HG02571 (cell line): Measurements from ENCODE around the gene DMTF1.
"Not testable (repeated sequence)": the region's sequence is repeated elsewhere in the genome, so short reads cannot be mapped to it uniquely, and the experiment has no call there.

Source experiments
- ATAC-seq: cut with Tn5 transposase; IDR thresholded peaks from one replicate; pipeline ENCODE4 v1.9.1; 2021; ENCODE audit warnings: mild to moderate bottlenecking, moderate library complexity; ENCODE audit not compliant: unreplicated experiment

DMTF1 gene

DNA sequence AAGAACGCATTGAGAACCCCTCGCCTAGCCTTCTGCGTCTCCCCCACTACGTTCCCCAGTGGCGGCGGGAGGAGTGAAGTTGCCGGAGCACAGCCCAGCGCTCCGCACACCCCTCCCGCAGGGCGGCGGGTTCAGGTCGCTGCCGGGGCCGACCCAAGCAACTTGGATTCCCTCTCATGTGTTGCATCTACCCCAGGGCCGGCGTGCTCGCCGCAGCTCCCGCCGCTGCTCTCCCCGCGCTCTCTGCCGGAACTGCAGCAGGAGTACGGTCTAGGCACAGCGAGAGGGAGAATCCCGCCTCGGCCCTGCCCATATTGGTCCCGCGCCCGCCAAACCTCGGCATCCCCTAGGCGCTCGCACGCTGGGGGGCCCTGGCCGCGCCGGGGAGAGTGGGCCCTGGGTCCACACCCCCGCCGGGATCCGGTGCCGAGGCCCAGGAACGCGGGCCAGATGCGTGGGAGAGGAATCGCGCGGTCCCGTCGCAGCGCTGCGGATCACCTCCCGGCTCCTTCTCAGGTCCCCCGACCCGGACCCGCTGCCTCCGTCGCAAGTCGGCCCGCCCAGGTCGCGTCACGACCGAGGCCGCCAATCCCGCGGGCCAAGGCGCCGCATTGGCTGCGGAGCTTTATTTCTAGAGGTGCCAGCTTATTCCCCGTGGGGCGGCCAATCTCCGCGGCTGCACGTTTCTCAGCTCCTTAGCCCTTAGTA lies 67.9 kb downstream of the DMTF1 start:
- peak; percentile 40 for ATAC-seq

DNA sequence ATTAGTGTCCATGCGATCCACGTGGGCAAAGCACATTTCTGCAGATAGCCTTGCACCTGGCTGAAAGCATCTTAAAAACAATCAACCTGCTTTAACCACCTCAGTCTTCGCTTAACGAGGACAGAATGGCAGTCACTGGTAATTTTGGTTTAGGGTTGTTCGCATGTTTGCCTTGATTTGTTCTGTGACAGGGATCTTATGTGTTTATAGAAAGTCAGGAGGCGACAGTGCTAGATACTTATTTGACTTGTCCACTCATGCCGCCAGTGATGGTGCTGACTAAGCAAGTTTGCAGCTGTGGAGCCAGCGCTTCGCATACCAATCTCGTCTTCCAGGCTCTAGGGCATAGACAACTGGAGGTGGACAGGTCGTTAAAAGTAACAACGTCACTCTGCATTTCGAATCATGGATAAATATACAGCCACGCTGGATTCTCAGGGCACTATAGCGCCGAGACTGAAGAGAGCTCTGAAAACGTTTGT lies 68.5 kb downstream of the DMTF1 start:
- no peak for ATAC-seq

DNA sequence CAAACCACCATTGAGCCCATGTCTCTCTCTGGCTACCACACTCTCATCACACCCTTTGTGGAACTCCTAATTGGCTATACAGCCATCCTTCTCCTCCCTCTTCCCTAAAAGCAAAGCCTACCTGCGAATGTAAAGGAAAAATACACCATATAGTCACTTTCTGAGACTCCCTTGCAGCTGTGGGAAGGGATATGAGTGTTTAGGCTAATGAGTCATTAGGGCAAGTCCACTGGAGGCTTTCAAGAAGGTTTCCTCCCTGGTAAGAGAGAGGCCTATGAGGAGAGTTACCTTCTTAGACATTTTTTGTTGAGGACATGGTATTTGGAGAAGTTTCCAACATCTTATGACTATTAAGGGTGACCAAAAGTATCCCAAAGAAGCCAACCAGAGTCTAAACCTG lies 71.4 kb downstream of the DMTF1 start:
- no peak for ATAC-seq

DNA sequence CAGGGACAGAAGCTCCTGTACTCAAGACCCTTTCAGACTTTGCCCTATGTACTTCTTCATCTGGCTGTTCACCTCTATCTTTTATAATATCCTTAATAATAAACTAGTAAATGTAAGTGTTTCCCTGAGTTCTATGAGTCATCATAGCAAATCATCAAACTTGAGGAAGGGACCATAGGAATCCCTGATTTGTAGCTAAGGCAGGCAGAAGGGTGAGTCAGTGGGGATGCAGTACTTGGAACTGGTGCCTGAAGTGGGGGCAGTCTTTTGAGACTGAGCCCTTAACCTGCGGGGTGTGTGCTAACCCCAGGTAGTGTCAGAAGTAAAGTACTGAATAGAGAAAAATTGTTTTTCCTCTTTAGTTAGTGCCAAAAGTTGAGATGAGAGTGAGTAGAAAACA lies 73.4 kb downstream of the DMTF1 start:
- no peak for ATAC-seq

DNA sequence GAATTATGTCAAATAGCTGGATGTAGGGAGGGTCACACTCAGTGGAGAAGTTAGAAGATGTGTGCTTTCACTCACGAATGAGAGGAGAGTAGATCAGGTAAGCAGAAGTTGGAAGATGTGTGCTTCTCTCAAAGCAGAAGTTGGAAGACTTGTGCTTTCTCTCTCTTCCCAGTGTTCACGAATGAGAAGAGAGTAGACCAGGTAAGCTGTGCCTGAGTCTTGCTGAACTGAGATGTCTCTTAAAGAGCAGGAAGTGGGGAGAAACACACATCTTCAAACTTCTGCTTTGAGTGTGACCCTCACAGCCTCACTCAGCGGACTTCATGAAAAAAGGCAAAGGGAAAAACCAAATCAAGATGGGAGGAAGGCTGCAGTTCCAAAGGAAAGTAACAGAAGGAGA lies 74.2 kb downstream of the DMTF1 start:
- ATAC-seq = no peak

DNA sequence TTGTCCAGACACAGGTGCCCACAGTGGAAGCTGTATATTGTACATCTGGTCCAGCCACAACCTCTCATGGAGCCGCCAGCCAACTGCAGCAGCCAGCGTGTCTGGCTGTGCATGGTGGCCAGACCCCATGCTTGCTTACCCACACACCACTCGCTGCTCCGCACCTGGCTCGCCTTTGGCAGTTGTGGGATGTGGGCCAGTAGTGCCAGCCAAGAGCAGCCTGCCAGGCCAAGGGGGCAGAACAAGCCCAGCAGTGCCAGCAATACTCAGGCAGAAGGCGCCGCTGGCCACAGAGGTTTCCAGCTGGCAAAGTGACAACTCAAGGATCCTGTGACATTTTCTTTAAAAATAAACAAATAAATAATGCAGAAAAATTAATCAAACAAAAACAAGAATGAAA lies 79.0 kb downstream of the DMTF1 start:
- no peak for ATAC-seq

DNA sequence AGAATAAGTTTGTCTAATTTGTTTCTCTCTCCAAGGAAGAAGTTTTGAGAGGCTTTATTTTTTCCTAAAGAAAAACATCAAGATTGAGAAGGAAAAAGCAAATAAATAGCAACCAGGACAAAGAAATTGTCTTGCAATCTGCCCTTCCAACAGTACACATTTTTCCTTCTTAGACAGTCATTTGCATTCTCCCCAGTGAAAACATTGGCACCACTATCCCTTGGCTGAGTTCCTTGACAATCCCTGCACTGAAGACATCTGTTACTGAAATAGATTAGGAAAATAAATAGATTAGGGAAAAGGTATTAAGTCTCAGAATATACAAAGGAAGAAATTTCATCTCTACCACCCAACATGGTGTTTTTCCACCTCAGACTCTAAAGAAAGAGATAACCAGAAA lies 79.5 kb downstream of the DMTF1 start:
- ATAC-seq = no peak

DNA sequence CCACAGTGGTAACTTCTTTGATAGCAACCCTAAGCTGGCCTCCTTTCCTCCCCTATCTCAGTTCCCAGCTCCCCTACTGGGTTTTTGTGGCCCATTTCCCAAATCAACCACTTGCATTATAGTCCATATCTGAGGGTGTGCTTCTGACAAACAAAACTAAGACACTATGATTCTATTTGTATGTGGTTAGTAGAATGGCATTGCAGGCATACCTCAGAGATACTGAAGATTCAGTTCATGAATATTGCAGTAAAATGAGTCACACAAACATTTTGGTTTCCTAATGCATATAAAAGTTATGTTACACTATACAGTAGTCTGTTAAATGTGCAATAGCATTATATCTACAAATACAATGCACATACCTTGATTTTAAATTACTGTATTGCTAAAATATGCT lies 82.7 kb downstream of the DMTF1 start:
- no peak for ATAC-seq

DNA sequence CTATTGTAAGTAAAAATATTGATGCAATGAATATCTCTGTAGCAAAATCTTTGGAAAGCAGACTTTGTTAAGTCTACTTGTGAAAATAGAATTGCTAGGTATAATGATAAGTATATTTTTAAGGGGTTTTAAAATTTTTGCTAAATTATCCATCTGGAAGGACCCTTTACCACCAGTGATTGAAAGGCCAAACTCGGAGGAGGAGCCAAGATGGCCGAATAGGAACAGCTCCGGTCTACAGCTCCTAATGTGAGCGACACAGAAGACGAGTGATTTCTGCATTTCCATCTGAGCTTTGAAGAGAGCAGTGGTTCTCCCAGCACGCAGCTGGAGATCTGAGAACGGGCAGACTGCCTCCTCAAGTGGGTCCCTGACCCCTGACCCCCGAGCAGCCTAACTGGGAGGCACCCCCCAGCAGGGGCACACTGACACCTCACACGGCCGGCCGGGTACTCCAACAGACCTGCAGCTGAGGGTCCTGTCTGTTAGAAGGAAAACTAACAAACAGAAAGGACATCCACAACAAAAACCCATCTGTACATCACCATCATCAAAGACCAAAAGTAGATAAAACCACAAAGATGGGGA lies 86.3 kb downstream of the DMTF1 start:
- ATAC-seq = not testable (repeated sequence)

DNA sequence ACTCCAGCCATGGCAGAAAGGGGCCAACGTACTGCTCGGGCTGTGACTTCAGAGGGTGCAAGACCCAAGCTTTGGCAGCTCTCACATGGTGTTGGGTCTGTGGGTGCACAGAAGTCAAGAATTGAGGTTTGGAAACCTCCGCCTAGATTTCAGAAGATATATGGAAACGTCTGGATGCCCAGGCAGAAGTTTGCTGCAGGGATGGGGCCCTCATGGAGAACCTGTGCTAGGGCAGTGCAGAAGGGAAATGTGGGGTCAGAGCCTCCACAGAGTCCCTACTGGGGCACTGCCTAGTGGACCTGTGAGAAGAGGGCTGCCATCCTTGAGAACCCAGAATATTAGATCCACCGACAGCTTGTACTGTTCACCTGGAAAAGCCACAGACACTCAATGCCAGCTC lies 93.4 kb downstream of the DMTF1 start:
- ATAC-seq = not testable (repeated sequence)
